OCI-LY1 (cell line): Measurements from ENCODE around the gene RPF1.

ENCODE experiments used
- CTCF ChIP-seq: fragments of 200-600 bp; sonication (generic), shearing (Covaris generic); IDR thresholded peaks from 2 replicates; pipeline ENCODE4 v1.5.1; 2017; ENCODE audit warnings: mild to moderate bottlenecking, antibody characterized with exemption, low read length, moderate library complexity, mixed read lengths
- EZH2 ChIP-seq: fragments of 200-600 bp; sonication (generic), shearing (Covaris generic); IDR thresholded peaks from 2 replicates; pipeline ENCODE4 v1.8.0; 2017; ENCODE audit warnings: borderline replicate concordance, mixed run types, mild to moderate bottlenecking, antibody characterized with exemption, low read length, moderate library complexity, mixed read lengths

GRCh38 chr1:84481317-84481716 lies 2.3 kb downstream of the RPF1 start:
- TF ChIP-seq CTCF: no peak
- TF ChIP-seq EZH2: no peak
